Left ventricle myocardium inferior (tissue), 1 donor: ENCODE results near the gene HMGN4. TPM values are rescaled to one million over a fixed set of nuclear protein-coding genes. Genes with fewer than 3 reads are reported as not detected.
A peak's percentile ranks its signal among the peaks of the same experiment; 100 is the strongest.
"Not testable (repeated sequence)": the region's sequence is repeated elsewhere in the genome, so short reads cannot be mapped to it uniquely, and the experiment has no call there.

Experiments
- DNase-seq: peaks from one replicate; pipeline ENCODE4 v3.0.0-alpha.2; 2020
- H3K27ac ChIP-seq: fragments of 200-600 bp; replicated peaks from 2 replicates; pipeline ENCODE4 v1.8.0; 2021
- H3K27me3 ChIP-seq: fragments of 200-600 bp; 2 replicates; pipeline ENCODE4 v1.8.0; 2021; ENCODE audit warnings: low read depth
- H3K36me3 ChIP-seq: fragments of 200-600 bp; 2 replicates; pipeline ENCODE4 v1.8.0; 2021
- H3K4me1 ChIP-seq: fragments of 200-600 bp; 2 replicates; pipeline ENCODE4 v1.8.0; 2021
- H3K4me3 ChIP-seq: fragments of 200-600 bp; 2 replicates; pipeline ENCODE4 v1.8.0; 2021; ENCODE audit warnings: mild to moderate bottlenecking, moderate library complexity
- H3K9me3 ChIP-seq: fragments of 200-600 bp; replicated peaks from 2 replicates; pipeline ENCODE4 v1.8.0; 2021
- CTCF ChIP-seq: fragments of 200-600 bp; IDR thresholded peaks from 2 replicates; pipeline ENCODE4 v1.8.0; 2021; ENCODE audit warnings: antibody characterized with exemption, mild to moderate bottlenecking, borderline replicate concordance
- intact Hi-C: fragments of 100-400 bp; cut with micrococcal nuclease; formaldehyde crosslinking; loops from one replicate; pipeline ENCODE4 v1.11.0; 2022
- total RNA-seq: library from RNA; stranded (reverse); fragmentation: NEBNext Ultra II Directional; extraction: Animal tissue kit (Norgen Biotek cat#: 25700); gene quantifications from one replicate; pipeline ENCODE4 v1.2.1, GENCODE V29; 2021
- donor health status: DM: no; HTN: yes; CAD: no; lungs with severe emphysema.

HMGN4 gene
- total RNA-seq, 1 donor from 2014 or later, result 29.7 TPM

DNA sequence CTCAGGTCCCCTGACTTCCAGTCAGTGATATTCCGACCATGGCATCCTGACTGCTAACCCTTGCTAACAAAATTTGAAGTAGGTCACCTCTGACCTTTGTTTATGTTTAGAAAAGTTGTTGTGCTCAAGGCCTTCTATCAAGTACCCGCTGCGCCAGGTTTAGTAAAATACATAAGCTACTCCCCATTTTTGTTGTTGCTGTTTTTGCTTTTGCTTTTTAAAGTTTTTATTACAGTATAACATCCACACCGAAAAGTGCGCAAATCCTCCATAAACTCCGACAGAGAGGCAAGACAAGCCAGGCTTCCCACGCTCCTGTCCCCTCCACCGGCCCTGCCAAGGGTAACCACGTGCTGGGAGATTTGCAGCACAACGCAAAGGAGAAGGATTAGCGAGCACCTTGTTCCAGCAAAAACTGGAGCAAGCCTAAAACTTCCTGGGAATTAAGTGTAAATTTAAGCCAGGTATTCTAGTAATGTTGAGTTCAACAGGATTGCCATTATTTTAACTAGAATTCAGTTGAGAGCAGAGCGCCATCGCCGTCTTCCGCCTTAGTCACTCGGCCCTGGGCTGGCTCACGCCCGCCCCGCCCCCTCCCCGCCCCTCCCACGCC, 17.8 kb upstream of the HMGN4 start:
- no peak for TF ChIP-seq CTCF
- no peaks in the 10 kb centered on the region for H3K27me3 ChIP-seq
- no peaks in the 10 kb centered on the region for H3K9me3 ChIP-seq
- no peaks in the 10 kb centered on the region for H3K36me3 ChIP-seq
- peak overlapping the region; percentile 96 for H3K27ac ChIP-seq
- DNase-seq, result no peak
- peaks cover 26% of the 10 kb centered on the region for H3K4me1 ChIP-seq
- H3K4me3 ChIP-seq, result peak overlapping the region; percentile 74
- intact Hi-C loops, result no loop called here

- Histone ChIP-seq H3K36me3 (no peaks in the 10 kb centered on the region), H3K4me1 (peaks cover 30% of the 10 kb centered on the region), H3K4me3 (peak overlapping the region; percentile 74), H3K27ac (peak overlapping the region; percentile 96), H3K9me3 (no peaks in the 10 kb centered on the region), H3K27me3 (no peaks in the 10 kb centered on the region)
- peak; percentile 88 for DNase-seq
- intact Hi-C loops, result no loop called here
- TF ChIP-seq CTCF, result no peak
These were observed 17.1 kb upstream of the HMGN4 start for GRCh38 chr6:26520850-26521599.

- DNase-seq, result peak; percentile 88
- no peaks in the 10 kb centered on the region for H3K9me3 ChIP-seq
- peaks cover 30% of the 10 kb centered on the region for H3K4me1 ChIP-seq
- peak overlapping the region; percentile 74 for H3K4me3 ChIP-seq
- no peaks in the 10 kb centered on the region for H3K27me3 ChIP-seq
- TF ChIP-seq CTCF, result peak; percentile 60
- H3K36me3 ChIP-seq, result no peaks in the 10 kb centered on the region
- intact Hi-C loops, result no loop called here
- H3K27ac ChIP-seq, result peak overlapping the region; percentile 96
These were observed 16.4 kb upstream of the HMGN4 start for GRCh38 chr6:26521600-26522391.

- H3K9me3 ChIP-seq, H3K27me3 ChIP-seq, H3K36me3 ChIP-seq, DNase-seq, intact Hi-C loops: not testable (repeated sequence)
- peaks cover 30% of the 10 kb centered on the region for H3K4me1 ChIP-seq
- H3K4me3 ChIP-seq, result peak overlapping the region; percentile 74
- peak overlapping the region; percentile 96 for H3K27ac ChIP-seq
These were observed 15.5 kb upstream of the HMGN4 start for GRCh38 chr6:26522486-26523228.

DNA sequence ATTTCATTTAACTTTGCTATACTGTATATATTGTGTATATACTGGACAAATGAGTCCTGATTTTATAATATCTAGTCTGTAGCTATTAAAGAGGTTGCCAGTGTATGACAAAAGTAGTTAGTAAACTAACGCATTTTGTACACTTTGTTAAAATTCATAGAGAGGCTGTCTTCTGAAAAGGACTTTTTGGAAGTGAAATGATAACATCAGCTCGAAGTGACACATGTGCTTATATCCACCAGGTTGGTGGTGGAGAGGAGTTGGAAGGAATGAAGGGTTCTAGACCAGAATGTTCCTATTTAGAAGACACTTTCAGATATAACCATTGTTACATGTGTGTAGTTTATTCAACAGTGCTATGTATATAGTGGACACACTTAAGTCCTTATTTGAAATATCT, 13.9 kb upstream of the HMGN4 start:
- intact Hi-C loops, DNase-seq, H3K27me3 ChIP-seq, H3K36me3 ChIP-seq, H3K9me3 ChIP-seq, H3K27ac ChIP-seq, H3K4me3 ChIP-seq: not testable (repeated sequence)
- peaks cover 30% of the 10 kb centered on the region for H3K4me1 ChIP-seq

DNA sequence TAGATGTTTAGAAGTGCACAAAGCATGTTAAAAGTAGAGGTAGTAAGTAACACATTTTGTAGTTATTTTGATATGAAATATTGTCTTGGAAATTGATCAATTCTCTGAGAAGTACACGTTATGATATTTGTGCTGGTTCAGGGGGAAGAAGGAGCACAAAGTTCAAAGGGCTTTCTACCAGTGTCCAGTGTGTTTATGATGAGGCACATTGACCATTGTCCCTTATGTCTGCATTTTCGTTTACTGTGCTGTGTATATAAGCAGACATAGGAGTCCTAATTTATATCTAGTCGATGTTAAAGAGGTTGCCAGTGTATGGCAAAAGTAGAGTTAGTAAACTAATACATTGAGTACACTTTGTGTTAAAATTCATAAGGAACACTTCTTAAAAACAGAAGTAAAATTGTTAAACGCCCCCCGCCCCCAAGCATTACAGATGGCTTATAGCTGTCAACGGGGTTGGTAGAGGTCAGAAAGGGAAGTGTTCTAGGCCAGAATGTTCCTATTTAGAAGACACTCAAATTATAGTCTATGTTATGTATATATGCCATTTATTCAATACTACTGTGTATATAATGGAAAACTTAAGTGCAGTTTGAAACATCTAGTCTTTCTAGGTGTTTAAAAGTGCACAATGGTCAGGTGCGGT, 13.3 kb upstream of the HMGN4 start:
- intact Hi-C loops, result no loop called here
- no peak for DNase-seq
- H3K4me1 ChIP-seq, result peaks cover 30% of the 10 kb centered on the region
- H3K27ac ChIP-seq, result no peak overlapping the region
- no peaks in the 10 kb centered on the region for H3K36me3 ChIP-seq
- no peak overlapping the region for H3K4me3 ChIP-seq
- H3K9me3 ChIP-seq, result no peaks in the 10 kb centered on the region
- no peak for TF ChIP-seq CTCF
- no peaks in the 10 kb centered on the region for H3K27me3 ChIP-seq
